ENCODE data around the gene FBXL20. TPM values are rescaled to one million over a fixed set of nuclear protein-coding genes. Genes with fewer than 3 reads are reported as not detected.
A peak's percentile ranks its signal among the peaks of the same experiment; 100 is the strongest.
"Not testable (repeated sequence)": the region's sequence is repeated elsewhere in the genome, so short reads cannot be mapped to it uniquely, and the experiment has no call there.

FBXL20 gene
- total RNA-seq, 1 experiment from 2014 or later, result 71.5 TPM

GRCh38 chr17:39283896-39284295, 117.5 kb downstream of the FBXL20 start:
- H3K27me3 Mint-ChIP-seq (ENCODE audit: unreplicated experiment), result no peaks in the 10 kb centered on the region
- no peak for TF ChIP-seq CTCF (IDR thresholded peaks at IDR 0.05; ENCODE audit: unreplicated experiment)
- BruUV-seq (replicated peaks), result no TSS peak
- peaks cover 5% of the 10 kb centered on the region for H3K36me3 Mint-ChIP-seq (ENCODE audit: insufficient read depth, unreplicated experiment)
- peaks cover 14% of the 10 kb centered on the region for H3K4me1 Mint-ChIP-seq (ENCODE audit: low read depth, unreplicated experiment)
- intact Hi-C loops (cut with micrococcal nuclease; ENCODE audit: unreplicated experiment), result no loop called here
- CTCF ChIA-PET, result interaction anchor here (0.6 to 1.8 kb wide), 9 partner anchors 9 to 130 kb away, joined by 3 to 7 read pairs (median 5); partner anchors contain the start of gene RPL19
- no peak overlapping the region for H3K4me3 Mint-ChIP-seq (ENCODE audit: low read depth, unreplicated experiment)
- no peak overlapping the region for H3K27ac Mint-ChIP-seq (ENCODE audit: unreplicated experiment)
- H3K9me3 Mint-ChIP-seq (ENCODE audit: low read depth, unreplicated experiment), result no peaks in the 10 kb centered on the region
- DNase-seq, result no peak

GRCh38 chr17:39283098-39283497, 118.3 kb downstream of the FBXL20 start:
- Mint-ChIP-seq H3K9me3 (ENCODE audit: low read depth, unreplicated experiment) (no peaks in the 10 kb centered on the region), H3K27me3 (ENCODE audit: unreplicated experiment) (no peaks in the 10 kb centered on the region), H3K27ac (ENCODE audit: unreplicated experiment) (no peak overlapping the region), H3K36me3 (ENCODE audit: insufficient read depth, unreplicated experiment) (peaks cover 13% of the 10 kb centered on the region), H3K4me3 (ENCODE audit: low read depth, unreplicated experiment) (no peak overlapping the region), H3K4me1 (ENCODE audit: low read depth, unreplicated experiment) (peaks cover 14% of the 10 kb centered on the region)
- BruUV-seq (replicated peaks), result no TSS peak
- no peak for DNase-seq
- intact Hi-C loops (cut with micrococcal nuclease; ENCODE audit: unreplicated experiment), result no loop called here
- no peak for TF ChIP-seq CTCF (IDR thresholded peaks at IDR 0.05; ENCODE audit: unreplicated experiment)
- CTCF ChIA-PET, result interaction anchor here (0.5 to 2.6 kb wide), 10 partner anchors 8 to 911 kb away, joined by 3 to 26 read pairs (median 4); no protein-coding TSS in a partner anchor

GRCh38 chr17:39281806-39282205, 119.6 kb downstream of the FBXL20 start:
- TF ChIP-seq CTCF (IDR thresholded peaks at IDR 0.05; ENCODE audit: unreplicated experiment), result no peak
- Mint-ChIP-seq H3K27ac (ENCODE audit: unreplicated experiment) (peak overlapping the region; percentile 45), H3K4me3 (ENCODE audit: low read depth, unreplicated experiment) (no peak overlapping the region), H3K27me3 (ENCODE audit: unreplicated experiment) (no peaks in the 10 kb centered on the region), H3K36me3 (ENCODE audit: insufficient read depth, unreplicated experiment) (peaks cover 13% of the 10 kb centered on the region), H3K4me1 (ENCODE audit: low read depth, unreplicated experiment) (peaks cover 14% of the 10 kb centered on the region), H3K9me3 (ENCODE audit: low read depth, unreplicated experiment) (no peaks in the 10 kb centered on the region)
- BruUV-seq (replicated peaks), result no TSS peak
- CTCF ChIA-PET, result interaction anchor here (0.6 to 2.6 kb wide), 21 partner anchors 11 to 458 kb away, joined by 3 to 26 read pairs (median 6); partner anchors contain the start of genes FBXL20, MED1 and PNMT
- intact Hi-C loops (cut with micrococcal nuclease; ENCODE audit: unreplicated experiment), result loop anchor here (2.0 kb wide), 1 partner anchor 69 kb away; no protein-coding TSS in a partner anchor
- DNase-seq, result no peak

GRCh38 chr17:39278246-39278645, 123.2 kb downstream of the FBXL20 start:
- DNase-seq; BruUV-seq (replicated peaks); H3K27ac Mint-ChIP-seq (ENCODE audit: unreplicated experiment); H3K4me3 Mint-ChIP-seq (ENCODE audit: low read depth, unreplicated experiment); H3K27me3 Mint-ChIP-seq (ENCODE audit: unreplicated experiment); H3K9me3 Mint-ChIP-seq (ENCODE audit: low read depth, unreplicated experiment); intact Hi-C loops (cut with micrococcal nuclease; ENCODE audit: unreplicated experiment): not testable (repeated sequence)
- Mint-ChIP-seq H3K36me3 (ENCODE audit: insufficient read depth, unreplicated experiment) (peaks cover 17% of the 10 kb centered on the region), H3K4me1 (ENCODE audit: low read depth, unreplicated experiment) (peaks cover 14% of the 10 kb centered on the region)
- CTCF ChIA-PET, result interaction anchor here (0.6 to 0.7 kb wide), 3 partner anchors 42 to 119 kb away, joined by 5 to 12 read pairs (median 5); no protein-coding TSS in a partner anchor

GRCh38 chr17:39277110-39277509, 124.3 kb downstream of the FBXL20 start:
- Mint-ChIP-seq H3K27me3 (ENCODE audit: unreplicated experiment) (no peaks in the 10 kb centered on the region), H3K4me3 (ENCODE audit: low read depth, unreplicated experiment) (no peak overlapping the region), H3K4me1 (ENCODE audit: low read depth, unreplicated experiment) (peaks cover 14% of the 10 kb centered on the region), H3K9me3 (ENCODE audit: low read depth, unreplicated experiment) (no peaks in the 10 kb centered on the region), H3K36me3 (ENCODE audit: insufficient read depth, unreplicated experiment) (peaks cover 17% of the 10 kb centered on the region), H3K27ac (ENCODE audit: unreplicated experiment) (no peak overlapping the region)
- CTCF ChIA-PET, result interaction anchor here (0.6 to 1.0 kb wide), 2 partner anchors 12 to 462 kb away, joined by 3 to 5 read pairs; no protein-coding TSS in a partner anchor
- intact Hi-C loops (cut with micrococcal nuclease; ENCODE audit: unreplicated experiment), result no loop called here
- DNase-seq, result no peak
- no TSS peak for BruUV-seq (replicated peaks)
- TF ChIP-seq CTCF (IDR thresholded peaks at IDR 0.05; ENCODE audit: unreplicated experiment), result no peak

Measured in Calu3 (cell line).